ENCODE results near the gene FBXW2. TPM values are rescaled to one million over a fixed set of nuclear protein-coding genes. Genes with fewer than 3 reads are reported as not detected.

The FBXW2 gene
- total RNA-seq, 1 experiment from 2014 or later, result 62.1 TPM

DNA sequence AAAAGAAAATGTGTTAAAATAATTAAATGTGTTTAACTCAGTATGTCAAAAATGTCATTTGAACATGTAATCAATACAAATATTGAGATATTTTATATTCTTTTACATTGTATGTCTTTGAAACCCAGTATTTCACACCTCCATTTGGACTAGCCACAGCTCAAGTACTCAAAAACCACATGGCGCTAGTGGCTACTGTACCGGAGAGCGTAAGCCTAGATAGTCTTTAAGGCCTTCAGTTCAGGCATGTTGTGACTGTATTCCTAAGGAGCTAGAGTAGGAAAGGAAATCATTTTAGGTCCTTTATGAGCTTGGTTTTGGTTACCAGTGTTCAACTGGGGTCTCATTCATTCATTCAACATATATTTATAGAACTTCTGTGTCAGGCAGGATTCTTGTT lies 12.8 kb downstream of the FBXW2 start:
- Histone ChIP-seq H3K56ac (ENCODE audit: insufficient read length, low read depth, low read length) (no peak overlapping the region), H2BK12ac (ENCODE audit: insufficient read length, low read depth, low read length) (no peak overlapping the region), H2AFZ (ENCODE audit: low read length) (no peak overlapping the region), H3K9me3 (ENCODE audit: control insufficient read depth, low read depth, low read length) (no peaks in the 10 kb centered on the region), H3K14ac (ENCODE audit: insufficient read depth, low read length) (no peak overlapping the region), H2BK20ac (ENCODE audit: low read depth, low read length, poor library complexity, severe bottlenecking) (no peak overlapping the region), H3K4me2 (ENCODE audit: insufficient read depth, insufficient read length, low read length) (no peak overlapping the region), H4K20me1 (ENCODE audit: control insufficient read depth, insufficient read depth, insufficient read length) (no peaks in the 10 kb centered on the region), H3K27me3 (ENCODE audit: insufficient read depth, low read length) (no peaks in the 10 kb centered on the region), H3K79me1 (ENCODE audit: insufficient read depth, low read depth, low read length, poor library complexity, severe bottlenecking) (peaks cover 3% of the 10 kb centered on the region), H3K4me1 (ENCODE audit: insufficient read depth, low read length) (no peaks in the 10 kb centered on the region), H3K18ac (ENCODE audit: insufficient read length, low read depth, low read length) (no peak overlapping the region), H2AK5ac (ENCODE audit: insufficient read length, low read length) (no peak overlapping the region), H3K9ac (ENCODE audit: extremely low read depth, insufficient read length, low read length) (no peak overlapping the region), H2BK5ac (ENCODE audit: insufficient read length, low read length) (no peak overlapping the region), H3K23me2 (ENCODE audit: insufficient read length, low read depth, low read length, poor library complexity, severe bottlenecking) (no peaks in the 10 kb centered on the region), H2BK15ac (ENCODE audit: low read depth, low read length) (no peak overlapping the region), H4K8ac (replicated peaks; ENCODE audit: insufficient read length, low read depth, low read length) (no peak overlapping the region), H3K79me2 (ENCODE audit: insufficient read depth, low read length) (no peaks in the 10 kb centered on the region; the same call in 1 of the 2 replicates), H4K5ac (ENCODE audit: insufficient read length, low read depth, low read length) (no peak overlapping the region), H3K23ac (ENCODE audit: insufficient read length, low read depth, low read length) (no peak overlapping the region), H3K27ac (ENCODE audit: insufficient read length, low read depth, low read length) (no peak overlapping the region), H3K4ac (ENCODE audit: low read depth, low read length) (no peak overlapping the region), H3T11ph (ENCODE audit: low read length) (no peak overlapping the region), H4K91ac (ENCODE audit: insufficient read length, low read depth, low read length) (no peak overlapping the region), H2BK120ac (ENCODE audit: low read depth, low read length, poor library complexity, severe bottlenecking) (no peak overlapping the region)
- Mint-ChIP-seq H3K4me3 (no peak overlapping the region), H3K27ac (no peak overlapping the region), H3K36me3 (ENCODE audit: insufficient read depth in 1 of 3, low read depth in 3 of 3) (peaks cover 15 to 52% (median 47%) of the 10 kb centered on the region in 3 experiments), H3K27me3 (ENCODE audit: low read depth) (no peaks in the 10 kb centered on the region), H3K4me1 (no peaks in the 10 kb centered on the region), H3K9me3 (no peaks in the 10 kb centered on the region)
- TF ChIP-seq, protein P1, sequence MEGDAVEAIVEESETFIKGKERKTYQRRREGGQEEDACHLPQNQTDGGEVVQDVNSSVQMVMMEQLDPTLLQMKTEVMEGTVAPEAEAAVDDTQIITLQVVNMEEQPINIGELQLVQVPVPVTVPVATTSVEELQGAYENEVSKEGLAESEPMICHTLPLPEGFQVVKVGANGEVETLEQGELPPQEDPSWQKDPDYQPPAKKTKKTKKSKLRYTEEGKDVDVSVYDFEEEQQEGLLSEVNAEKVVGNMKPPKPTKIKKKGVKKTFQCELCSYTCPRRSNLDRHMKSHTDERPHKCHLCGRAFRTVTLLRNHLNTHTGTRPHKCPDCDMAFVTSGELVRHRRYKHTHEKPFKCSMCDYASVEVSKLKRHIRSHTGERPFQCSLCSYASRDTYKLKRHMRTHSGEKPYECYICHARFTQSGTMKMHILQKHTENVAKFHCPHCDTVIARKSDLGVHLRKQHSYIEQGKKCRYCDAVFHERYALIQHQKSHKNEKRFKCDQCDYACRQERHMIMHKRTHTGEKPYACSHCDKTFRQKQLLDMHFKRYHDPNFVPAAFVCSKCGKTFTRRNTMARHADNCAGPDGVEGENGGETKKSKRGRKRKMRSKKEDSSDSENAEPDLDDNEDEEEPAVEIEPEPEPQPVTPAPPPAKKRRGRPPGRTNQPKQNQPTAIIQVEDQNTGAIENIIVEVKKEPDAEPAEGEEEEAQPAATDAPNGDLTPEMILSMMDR (conservative IDR thresholded peaks at IDR 0.05), result no peak
- no CpG with 5 or more reads among the region's 3 CpGs for WGBS (ENCODE audit: extremely low coverage, insufficient read length, low lambda C conversion rate)
- no peak for DNase-seq

Data from H9 (cell line).